ENCODE results near the gene BCAN.

BCAN gene

DNA sequence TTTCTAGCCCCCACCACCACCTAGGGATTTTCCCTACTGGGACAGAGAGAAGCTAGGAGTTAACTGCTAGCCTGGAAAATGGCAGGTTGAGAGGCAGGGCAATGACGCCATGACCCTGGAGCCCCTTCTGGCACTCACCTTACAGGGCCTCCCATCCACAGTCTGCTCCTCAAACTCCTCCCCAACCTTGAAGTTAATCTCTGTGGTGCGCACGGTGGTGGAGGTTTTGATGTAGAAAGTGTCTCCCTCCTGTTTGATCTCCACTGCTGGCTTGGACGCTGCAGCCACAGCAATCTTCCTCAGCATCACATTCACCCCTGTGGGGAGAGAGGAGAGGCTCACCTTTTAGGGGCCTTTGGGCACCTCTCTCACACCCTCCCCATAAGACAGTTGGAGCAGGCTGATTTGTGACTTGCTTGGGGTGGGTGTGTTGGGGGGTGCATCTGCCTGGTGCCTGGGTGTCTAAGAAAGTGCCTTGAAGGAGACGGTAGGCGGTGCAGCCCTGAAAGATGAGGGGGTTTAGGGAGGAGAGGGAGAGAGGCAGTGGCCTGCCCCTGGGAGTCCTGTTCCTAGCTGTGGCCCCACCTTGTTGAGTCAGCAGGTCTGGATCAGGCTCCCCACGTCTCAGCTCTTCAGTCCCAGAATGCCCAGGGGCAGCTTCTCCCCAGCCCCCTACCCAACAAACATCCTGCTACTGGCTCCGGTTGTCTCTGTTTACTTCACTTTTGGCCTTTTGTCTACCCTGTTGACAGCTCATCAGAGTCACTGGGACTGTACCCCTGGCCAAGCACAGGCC is 59.0 kb downstream of the BCAN start:
- no peak for DNase-seq

DNA sequence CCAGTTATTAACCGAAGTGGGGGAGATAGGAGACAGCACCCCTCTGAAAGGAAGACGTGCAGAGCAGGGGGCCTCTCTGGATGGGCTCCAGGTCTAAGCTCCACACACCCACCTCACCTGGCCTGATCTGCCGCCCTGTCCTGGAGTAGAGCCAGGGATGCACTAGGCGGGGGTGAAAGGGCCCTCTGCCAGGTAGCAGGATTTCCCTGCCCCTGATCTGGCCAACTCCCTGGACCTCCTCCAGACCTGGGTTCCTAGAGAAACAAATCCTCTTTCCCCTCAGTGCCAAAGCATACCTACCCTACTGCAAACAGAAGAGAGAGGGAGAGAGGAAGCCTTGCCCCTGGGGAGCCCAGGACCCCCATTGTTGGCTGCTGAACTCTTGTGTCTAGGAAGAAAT is 61.4 kb downstream of the BCAN start:
- no peak for DNase-seq

DNA sequence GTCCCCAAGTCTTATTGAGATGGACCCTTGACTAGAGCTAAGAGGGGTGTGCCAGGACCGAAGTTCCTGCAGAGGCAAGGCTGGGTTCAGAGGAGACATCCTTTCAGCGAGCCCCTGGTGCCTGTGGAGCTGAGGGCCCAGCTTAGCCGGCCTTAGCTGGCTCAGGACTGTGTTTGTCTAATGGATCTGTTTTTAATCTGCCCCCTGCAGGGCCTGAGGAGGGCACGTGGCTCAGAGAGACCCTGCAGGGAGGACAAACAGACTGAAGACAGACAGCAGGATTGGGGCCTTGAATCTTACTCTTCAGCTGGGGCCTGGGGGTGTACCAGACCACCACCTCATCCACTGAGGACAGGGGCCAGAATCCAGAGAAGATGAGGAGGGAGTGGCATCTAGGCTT is 61.8 kb downstream of the BCAN start:
- DNase-seq = no peak

DNA sequence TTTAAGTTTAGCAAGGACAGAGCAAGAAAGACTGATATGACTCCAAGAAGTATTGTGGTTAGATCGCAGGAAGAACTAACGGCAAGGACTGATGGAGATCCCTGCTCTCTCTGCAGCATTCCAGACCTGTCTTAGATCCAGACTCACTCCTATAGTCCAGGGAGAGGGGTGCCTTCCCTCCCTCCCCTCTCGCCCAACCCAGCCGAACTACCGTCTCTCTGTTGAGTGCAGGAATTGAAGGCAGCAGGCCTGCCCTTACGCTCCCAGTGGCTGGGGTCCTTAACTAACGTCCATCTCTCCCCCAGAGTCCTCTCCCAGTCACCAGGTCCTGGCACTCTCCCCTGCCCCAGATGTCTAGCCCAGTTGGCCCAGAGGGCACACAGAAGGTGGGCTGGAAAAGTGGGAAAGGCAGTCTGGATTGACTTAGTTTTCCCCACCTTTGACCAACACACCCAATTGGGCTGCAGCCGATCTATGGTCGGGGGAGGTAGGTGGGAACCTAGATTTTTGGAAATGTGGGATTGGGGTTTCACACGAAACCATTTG is 62.3 kb downstream of the BCAN start:
- DNase-seq = no peak

DNA sequence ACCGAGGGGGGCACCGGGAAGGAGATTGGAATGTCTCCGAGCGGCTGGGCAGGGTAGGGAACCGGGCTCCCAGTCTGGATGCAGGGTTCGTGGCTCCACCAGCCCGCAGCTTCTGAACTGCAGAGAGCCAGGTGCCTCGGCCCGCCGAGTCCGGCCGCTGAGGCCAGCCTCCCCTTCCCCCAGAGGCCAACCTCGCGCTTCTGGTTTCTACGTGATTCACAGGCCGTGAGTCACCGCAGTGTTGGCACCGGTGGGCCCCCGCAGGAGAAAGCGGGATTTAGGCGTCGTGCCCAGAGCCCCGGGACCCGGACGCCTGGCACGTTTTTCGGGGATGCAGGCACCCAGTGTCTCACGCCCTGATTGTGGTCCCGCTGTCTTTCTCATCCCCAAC is 63.0 kb downstream of the BCAN start:
- peak in 2 of 14 donors; percentile 12 to 31 for DNase-seq

GRCh38 chr1:156705321-156705917 is 63.5 kb downstream of the BCAN start, which contains the start of gene CRABP2:
Gene CRABP2, minus strand, starts transcription at chr1:156705583. Its CDS starts 137 bp downstream, at chr1:156705446.
- no peak for DNase-seq

DNA sequence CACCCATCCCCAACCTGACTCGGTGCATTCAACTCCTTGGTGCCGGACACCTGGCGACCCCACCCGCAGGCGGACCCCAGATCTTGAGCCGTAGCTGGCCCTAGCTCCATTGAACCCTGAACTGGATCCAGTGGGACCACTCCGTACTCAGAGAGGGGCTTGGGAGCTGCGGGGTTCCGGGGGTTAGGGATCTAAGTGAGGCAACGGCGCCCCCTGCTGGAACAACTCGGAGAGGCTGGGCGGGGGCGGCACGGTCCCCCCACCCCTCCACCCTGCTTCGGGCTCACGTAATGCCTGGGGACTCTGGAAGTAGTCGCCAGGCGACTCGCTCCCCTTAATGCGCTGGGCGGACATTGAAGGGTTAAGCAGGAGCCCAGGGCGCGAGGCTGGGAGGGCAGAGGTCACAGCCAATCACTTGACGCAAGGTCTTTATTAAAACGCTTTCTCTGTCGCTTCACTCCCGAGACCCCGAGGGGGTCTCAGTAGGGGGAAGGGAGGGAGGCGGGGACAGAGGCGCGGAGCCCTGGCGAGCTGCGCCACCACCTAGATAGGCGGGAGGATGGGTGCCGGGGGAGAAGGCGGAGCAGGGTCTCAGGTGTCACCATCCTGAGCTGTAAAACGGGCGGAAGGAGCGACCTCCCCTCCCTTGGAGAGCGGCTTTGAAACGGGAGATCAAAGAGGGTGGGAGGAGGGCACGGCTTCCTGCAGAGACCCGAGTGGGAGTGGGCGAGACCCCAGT is 64.2 kb downstream of the BCAN start:
- peak in 9 of 14 donors; percentile 6 to 37 (median 17) for DNase-seq

- DNase-seq = peak in 2 of 14 donors; percentile 20 to 24
These were observed 64.9 kb downstream of the BCAN start for GRCh38 chr1:156706657-156707416.

DNA sequence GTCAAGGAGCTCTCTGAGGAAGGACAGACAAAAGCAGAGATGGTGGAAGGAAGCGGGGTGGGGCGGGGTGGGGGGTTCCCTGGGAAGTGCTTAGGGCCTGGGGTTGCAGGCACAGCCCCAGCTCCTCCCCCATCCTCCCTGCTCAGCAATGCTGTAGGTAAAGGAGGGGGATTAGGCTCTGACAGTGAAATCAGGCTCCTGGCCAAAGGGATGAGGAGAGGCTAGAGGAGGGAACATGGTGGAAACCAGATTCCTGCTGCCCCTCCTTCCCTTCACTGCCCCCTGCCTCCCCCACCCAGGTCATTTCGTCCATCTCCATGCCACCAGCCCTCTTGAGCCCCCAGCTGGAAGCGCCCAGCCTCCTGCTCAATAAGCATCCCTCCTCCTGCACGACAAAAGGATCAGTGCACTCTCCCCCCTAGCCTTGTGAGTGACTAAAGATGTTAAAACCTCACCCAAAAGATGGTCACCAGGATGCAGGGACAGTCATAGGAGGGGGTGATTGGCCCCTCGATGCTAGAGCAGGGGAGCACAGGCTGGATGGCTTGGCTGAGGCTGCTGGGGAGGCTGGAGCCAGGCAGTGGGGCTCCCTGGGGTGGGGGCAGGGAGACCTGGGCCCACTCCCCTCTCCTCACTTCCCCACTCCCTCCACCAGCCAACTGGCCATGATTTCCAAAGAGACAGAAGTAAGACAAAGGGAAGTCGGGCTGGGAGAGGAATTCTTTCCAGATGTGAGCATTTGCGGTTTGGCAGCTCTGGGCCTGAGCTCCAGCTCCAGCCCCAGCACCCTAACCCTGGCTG is 65.7 kb downstream of the BCAN start:
- DNase-seq = no peak

GRCh38 chr1:156708218-156708661 is 66.3 kb downstream of the BCAN start:
- no peak for DNase-seq

DNA sequence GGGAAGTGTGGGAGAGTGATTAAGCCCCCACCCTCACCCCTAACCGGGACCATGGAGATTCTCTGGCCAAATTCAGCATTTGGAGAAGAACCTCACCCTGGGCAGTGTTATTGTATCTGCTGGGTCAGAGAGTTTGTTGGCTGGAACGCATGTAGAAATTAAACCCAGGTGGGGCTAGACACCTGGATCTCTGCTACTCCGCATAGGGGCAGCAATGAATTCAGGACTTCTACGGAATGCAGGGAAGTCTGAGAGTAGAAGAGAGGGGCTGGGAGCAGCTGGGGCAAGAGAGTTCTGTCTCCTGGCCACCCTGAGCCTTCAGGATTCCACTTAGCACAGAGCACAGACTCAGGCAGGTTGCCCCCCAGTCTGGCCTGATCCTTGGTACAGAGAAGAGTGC is 67.1 kb downstream of the BCAN start:
- DNase-seq = no peak

Measured in C1 segment of cervical spinal cord (tissue), 14 donors.